HCT116 (cell line): ENCODE measurements around the gene PLD5. TPM values are rescaled to one million over a fixed set of nuclear protein-coding genes. Genes with fewer than 3 reads are reported as not detected.

Experiments
- ATAC-seq: fragments of 200-7000 bp; cut with Tn5 transposase; 2 replicates; pipeline ENCODE4 v1.9.1; 2020; ENCODE audit warnings: mild to moderate bottlenecking, moderate library complexity
- BruUV-seq: library from RNA; stranded (reverse); fragments of 400-500 nt; replicated peaks from 2 replicates; lab custom pipeline; 2021; lab: Mats Ljungman, UMichigan
- CTCF ChIA-PET: fragments of 300-600 bp; sonication (Branson Sonifier 250); formaldehyde crosslinking; loops from one replicate; lab custom pipeline; 2021; ENCODE audit warnings: antibody characterized with exemption; lab: Charles Lee
- POLR2A ChIA-PET: fragments of 300-600, 350-600 bp; sonication (Branson Sonifier 250); formaldehyde crosslinking; loops from one replicate; lab custom pipeline; 2021; ENCODE audit warnings: antibody characterized with exemption; lab: Charles Lee
- RAD21 ChIA-PET, 2 experiments: fragments of 300-600 bp; sonication (Branson Sonifier 250); formaldehyde crosslinking; loops; one replicate each; lab custom pipeline; 2023; ENCODE audit warnings: low total read pairs in 2 of 2; ENCODE audit not compliant: uncharacterized antibody in 2 of 2, unreplicated experiment in 2 of 2, low non-redundant PET in 1 of 2; lab: Charles Lee
- DNase-seq: peaks from one replicate; pipeline ENCODE4 v3.0.0-alpha.2; 2010; ENCODE audit warnings: low read depth, low spot score
- H2AFZ ChIP-seq: fragments of 200-600 bp; shearing (Covaris generic), sonication (generic); 2 replicates; pipeline ENCODE4 v1.6.1; 2017; ENCODE audit warnings: low read depth, mixed run types, mixed read lengths, antibody characterized with exemption, low read length; ENCODE audit not compliant: poor library complexity, severe bottlenecking
- H3K27ac ChIP-seq: 2 replicates; pipeline ENCODE4 v1.5.1; 2012; ENCODE audit warnings: low read depth, low read length
- H3K27me3 ChIP-seq: fragments of 200-600 bp; sonication (generic); 2 replicates; pipeline ENCODE4 v1.6.1; 2016; ENCODE audit warnings: mixed run types, low read length, mixed read lengths; ENCODE audit not compliant: insufficient read depth
- H3K36me3 ChIP-seq, 2 experiments: fragments of 200-500 bp in 1 of 2; fragments of 200-600 bp in 1 of 2; sonication (Bioruptor generic) in 1 of 2; sonication (generic) in 1 of 2; 2 replicates each; pipeline versions ENCODE4 v1.5.1 to v1.6.1; 2014 to 2016; ENCODE audit warnings: low read length in 2 of 2, inconsistent platforms in 1 of 2, mixed read lengths in 1 of 2, mixed run types in 1 of 2; ENCODE audit not compliant: insufficient read depth in 2 of 2, control insufficient read depth in 1 of 2
- H3K4me1 ChIP-seq, 2 experiments: fragments of 200-600 bp in 1 of 2; sonication (generic) in 1 of 2; 2 replicates each; pipeline versions ENCODE4 v1.5.1 to v1.6.1; 2012 to 2017; ENCODE audit warnings: low read length in 2 of 2, inconsistent platforms in 1 of 2, mild to moderate bottlenecking in 1 of 2, mixed read lengths in 1 of 2, mixed run types in 1 of 2, moderate library complexity in 1 of 2; ENCODE audit not compliant: insufficient read depth in 2 of 2, control insufficient read depth in 1 of 2
- H3K4me2 ChIP-seq: fragments of 200-600 bp; sonication (generic); 2 replicates; pipeline ENCODE4 v1.6.1; 2017; ENCODE audit warnings: mixed run types, low read length, mixed read lengths
- H3K4me3 ChIP-seq, 2 experiments: fragments of 200-600 bp in 1 of 2; sonication (generic) in 1 of 2; replicated peaks in 1 of 2; 2 replicates each; pipeline ENCODE4 v1.5.1; 2011 to 2016; ENCODE audit warnings: low read length in 2 of 2, control low read depth in 1 of 2, low read depth in 1 of 2, mild to moderate bottlenecking in 1 of 2, mixed read lengths in 1 of 2, mixed run types in 1 of 2
- H3K79me2 ChIP-seq: fragments of 200-600 bp; sonication (generic); 2 replicates; pipeline ENCODE4 v1.6.1; 2017; ENCODE audit warnings: mild to moderate bottlenecking, mixed run types, low read length, moderate library complexity, mixed read lengths; ENCODE audit not compliant: insufficient read depth
- H3K9ac ChIP-seq: fragments of 200-600 bp; sonication (generic); 2 replicates; pipeline ENCODE4 v1.6.1; 2016; ENCODE audit warnings: low read length, mixed read lengths
- H3K9me2 ChIP-seq: fragments of 200-600 bp; sonication (generic), shearing (Covaris generic); 2 replicates; pipeline ENCODE4 v1.6.1; 2017; ENCODE audit warnings: mixed run types, mild to moderate bottlenecking, moderate library complexity; ENCODE audit not compliant: insufficient read depth
- H3K9me3 ChIP-seq, 2 experiments: fragments of 200-500 bp in 1 of 2; fragments of 200-600 bp in 1 of 2; sonication (Bioruptor generic) in 1 of 2; sonication (generic) in 1 of 2; 2 replicates each; pipeline ENCODE4 v1.6.1; 2014 to 2017; ENCODE audit warnings: low read length in 2 of 2, mixed read lengths in 2 of 2, inconsistent platforms in 1 of 2, low read depth in 1 of 2, mild to moderate bottlenecking in 1 of 2, mixed run types in 1 of 2, moderate library complexity in 1 of 2; ENCODE audit not compliant: control insufficient read depth in 1 of 2, insufficient read depth in 1 of 2
- H4K20me1 ChIP-seq: fragments of 200-600 bp; sonication (generic), shearing (Covaris generic); 2 replicates; pipeline ENCODE4 v1.6.1; 2017; ENCODE audit warnings: mixed run types, mild to moderate bottlenecking, moderate library complexity; ENCODE audit not compliant: insufficient read depth
- ATF3 ChIP-seq: IDR thresholded peaks from 2 replicates; pipeline ENCODE4 v1.6.1; 2012
- CBX3 ChIP-seq: IDR thresholded peaks from 2 replicates; pipeline ENCODE4 v1.6.1; 2012; ENCODE audit warnings: low read depth
- CTCF ChIP-seq, 3 experiments: fragments of 200-600 bp in 1 of 3; sonication (generic) in 1 of 3; IDR thresholded peaks in 2 of 3; conservative IDR thresholded peaks in 1 of 3; 2 replicates each; pipeline ENCODE4 v1.5.1; 2012 to 2017; ENCODE audit warnings: low read depth in 2 of 3, low read length in 2 of 3, antibody characterized with exemption in 1 of 3, borderline replicate concordance in 1 of 3, control low read depth in 1 of 3, mild to moderate bottlenecking in 1 of 3, mixed read lengths in 1 of 3, mixed run types in 1 of 3, moderate library complexity in 1 of 3; ENCODE audit not compliant: insufficient read depth in 1 of 3
- EGR1 ChIP-seq: IDR thresholded peaks from 2 replicates; pipeline ENCODE4 v1.6.1; 2012; ENCODE audit warnings: low read depth
- FOSL1 ChIP-seq: IDR thresholded peaks from 2 replicates; pipeline ENCODE4 v1.6.1; 2012; ENCODE audit warnings: low read depth
- JUND ChIP-seq: IDR thresholded peaks from 2 replicates; pipeline ENCODE4 v1.6.1; 2012
- MAX ChIP-seq: IDR thresholded peaks from 2 replicates; pipeline ENCODE4 v1.6.1; 2012
- POLR2A ChIP-seq: IDR thresholded peaks from 2 replicates; pipeline ENCODE4 v1.7.0; 2011; ENCODE audit warnings: borderline replicate concordance; ENCODE audit not compliant: insufficient read depth, insufficient read length; ENCODE audit errors: extremely low read depth
- REST ChIP-seq: IDR thresholded peaks from 2 replicates; pipeline ENCODE4 v1.6.1; 2012; ENCODE audit warnings: low read depth
- SIN3A ChIP-seq: IDR thresholded peaks from 2 replicates; pipeline ENCODE4 v1.6.1; 2012; ENCODE audit warnings: low read depth
- SRF ChIP-seq: IDR thresholded peaks from 2 replicates; pipeline ENCODE4 v1.6.1; 2012; ENCODE audit warnings: low read depth
- TCF7L2 ChIP-seq: IDR thresholded peaks from 2 replicates; pipeline ENCODE4 v1.7.0; 2011; ENCODE audit warnings: borderline replicate concordance, inconsistent platforms; ENCODE audit not compliant: insufficient read depth, insufficient read length; ENCODE audit errors: extremely low read depth
- YY1 ChIP-seq: IDR thresholded peaks from 2 replicates; pipeline ENCODE4 v1.6.1; 2011; ENCODE audit warnings: low read length, low read depth, moderate library complexity, mild to moderate bottlenecking; ENCODE audit not compliant: insufficient replicate concordance; ENCODE audit errors: extremely low read depth
- ZBTB33 ChIP-seq: IDR thresholded peaks from 2 replicates; pipeline ENCODE4 v1.6.1; 2011; ENCODE audit warnings: mild to moderate bottlenecking, low read length, moderate library complexity; ENCODE audit not compliant: insufficient replicate concordance; ENCODE audit errors: extremely low read depth
- ZFX ChIP-seq: fragments of 450-650 bp; IDR thresholded peaks from 2 replicates; pipeline ENCODE4 v1.6.1; 2017
- ZNF274 ChIP-seq: fragments of 200-500 bp; sonication (Bioruptor generic); IDR thresholded peaks from 2 replicates; pipeline ENCODE4 v1.6.1; 2014; ENCODE audit warnings: mild to moderate bottlenecking, low read depth, low read length, inconsistent platforms
- intact Hi-C: fragments of 100-400 bp; cut with micrococcal nuclease; formaldehyde crosslinking; loops from 2 replicates; pipeline ENCODE4 v1.10.0; 2022
- total RNA-seq: library from RNA; stranded (reverse); gene quantifications from one replicate; pipeline ENCODE4 v1.2.1, GENCODE V29; 2021; ENCODE audit not compliant: unreplicated experiment

The PLD5 gene
- total RNA-seq, 1 experiment from 2014 or later = not detected

GRCh38 chr1:242057745-242058115 is 466.8 kb downstream of the PLD5 start:
- TF ChIP-seq FOSL1 (no peak), EGR1 (no peak), YY1 (no peak), SRF (no peak), CBX3 (no peak), REST (no peak), MAX (no peak), ZNF274 (no peak), SIN3A (no peak), TCF7L2 (no peak), JUND (no peak), POLR2A (no peak), CTCF (IDR thresholded peaks at IDR 0.05 in 2 of 3, conservative IDR thresholded peaks at IDR 0.05 in 1 of 3; ENCODE audit: borderline replicate concordance in 1 of 3, insufficient read depth in 1 of 3, low read depth in 2 of 3, low read length in 2 of 3) (no peak), ATF3 (no peak), ZBTB33 (no peak), ZFX (no peak)
- no peak overlapping the region for H3K27ac ChIP-seq
- H3K4me3 ChIP-seq = no peak overlapping the region
- H3K36me3 ChIP-seq = no peaks in the 10 kb centered on the region
- no peaks in the 10 kb centered on the region for H3K9me2 ChIP-seq
- ChIA-PET POLR2A (no interaction called here), RAD21 (no interaction called here), CTCF (no interaction called here)
- H3K4me1 ChIP-seq = no peaks in the 10 kb centered on the region
- no peak overlapping the region for H3K4me2 ChIP-seq
- no peak for DNase-seq
- H2AFZ ChIP-seq = no peak overlapping the region
- no peaks in the 10 kb centered on the region for H3K9me3 ChIP-seq
- H4K20me1 ChIP-seq = no peaks in the 10 kb centered on the region
- H3K9ac ChIP-seq = no peak overlapping the region
- no peaks in the 10 kb centered on the region for H3K79me2 ChIP-seq
- no TSS peak for BruUV-seq
- H3K27me3 ChIP-seq = no peaks in the 10 kb centered on the region
- intact Hi-C loops = no loop called here
- no peak for ATAC-seq
